Neural progenitor cell (in vitro differentiated cells): ENCODE measurements around the gene ITPK1.
"Not testable (repeated sequence)": the region's sequence is repeated elsewhere in the genome, so short reads cannot be mapped to it uniquely, and the experiment has no call there.

Source experiments
- EZH2phosphoT487 ChIP-seq: fragments of 200-600 bp; sonication (generic); IDR thresholded peaks from 2 replicates; pipeline ENCODE4 v1.6.1; 2017; ENCODE audit warnings: antibody characterized with exemption
- TF ChIP-seq, protein P1 (sequence below): fragments of 200-600 bp; sonication (generic); IDR thresholded peaks from 2 replicates; pipeline ENCODE4 v1.5.1; 2017; ENCODE audit warnings: antibody characterized with exemption, mild to moderate bottlenecking

- TF ChIP-seq, protein P1, sequence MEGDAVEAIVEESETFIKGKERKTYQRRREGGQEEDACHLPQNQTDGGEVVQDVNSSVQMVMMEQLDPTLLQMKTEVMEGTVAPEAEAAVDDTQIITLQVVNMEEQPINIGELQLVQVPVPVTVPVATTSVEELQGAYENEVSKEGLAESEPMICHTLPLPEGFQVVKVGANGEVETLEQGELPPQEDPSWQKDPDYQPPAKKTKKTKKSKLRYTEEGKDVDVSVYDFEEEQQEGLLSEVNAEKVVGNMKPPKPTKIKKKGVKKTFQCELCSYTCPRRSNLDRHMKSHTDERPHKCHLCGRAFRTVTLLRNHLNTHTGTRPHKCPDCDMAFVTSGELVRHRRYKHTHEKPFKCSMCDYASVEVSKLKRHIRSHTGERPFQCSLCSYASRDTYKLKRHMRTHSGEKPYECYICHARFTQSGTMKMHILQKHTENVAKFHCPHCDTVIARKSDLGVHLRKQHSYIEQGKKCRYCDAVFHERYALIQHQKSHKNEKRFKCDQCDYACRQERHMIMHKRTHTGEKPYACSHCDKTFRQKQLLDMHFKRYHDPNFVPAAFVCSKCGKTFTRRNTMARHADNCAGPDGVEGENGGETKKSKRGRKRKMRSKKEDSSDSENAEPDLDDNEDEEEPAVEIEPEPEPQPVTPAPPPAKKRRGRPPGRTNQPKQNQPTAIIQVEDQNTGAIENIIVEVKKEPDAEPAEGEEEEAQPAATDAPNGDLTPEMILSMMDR: not testable (repeated sequence)
- TF ChIP-seq EZH2phosphoT487: not testable (repeated sequence)
These were observed 42.6 kb upstream of the ITPK1 start for GRCh38 chr14:93158349-93158748.
